KOPT-K1 (cell line): Measurements from ENCODE around the gene ZFPM1.

ENCODE experiments used
- H3K27ac ChIP-seq: fragments of 200-600 bp; sonication (generic); 2 replicates; pipeline ENCODE4 v1.5.1; 2016; ENCODE audit warnings: antibody characterized with exemption, mild to moderate bottlenecking, low read depth, low read length; ENCODE audit not compliant: poor library complexity, severe bottlenecking
- H3K36me3 ChIP-seq: fragments of 200-600 bp; sonication (generic); 2 replicates; pipeline ENCODE4 v1.5.1; 2017; ENCODE audit warnings: antibody characterized with exemption, mild to moderate bottlenecking, low read length, moderate library complexity; ENCODE audit not compliant: insufficient read depth
- H3K9me3 ChIP-seq: fragments of 200-600 bp; sonication (generic); 2 replicates; pipeline ENCODE4 v1.5.1; 2017; ENCODE audit warnings: antibody characterized with exemption, low read length, mild to moderate bottlenecking; ENCODE audit not compliant: insufficient read depth, poor library complexity, severe bottlenecking

ZFPM1 gene

DNA sequence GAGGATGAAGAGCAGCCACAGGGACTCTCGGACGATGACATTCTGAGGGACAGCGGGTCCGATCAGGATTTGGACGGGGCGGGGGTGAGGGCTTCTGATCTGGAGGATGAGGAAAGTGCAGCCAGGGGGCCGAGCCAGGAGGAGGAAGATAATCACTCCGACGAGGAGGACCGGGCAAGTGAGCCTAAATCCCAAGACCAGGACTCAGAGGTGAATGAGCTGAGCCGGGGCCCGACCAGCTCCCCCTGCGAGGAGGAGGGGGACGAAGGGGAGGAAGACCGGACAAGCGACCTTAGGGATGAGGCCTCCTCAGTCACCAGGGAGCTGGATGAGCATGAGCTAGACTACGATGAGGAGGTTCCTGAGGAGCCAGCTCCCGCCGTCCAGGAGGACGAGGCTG, 124.1 kb downstream of the ZFPM1 start:
- H3K27ac ChIP-seq, result no peak overlapping the region
- peaks cover 95% of the 10 kb centered on the region for H3K36me3 ChIP-seq
- H3K9me3 ChIP-seq, result no peaks in the 10 kb centered on the region

GRCh38 chr16:88578446-88579313, 125.6 kb downstream of the ZFPM1 start:
- Histone ChIP-seq H3K9me3 (no peaks in the 10 kb centered on the region), H3K27ac (no peak overlapping the region), H3K36me3 (peaks cover 95% of the 10 kb centered on the region)

DNA sequence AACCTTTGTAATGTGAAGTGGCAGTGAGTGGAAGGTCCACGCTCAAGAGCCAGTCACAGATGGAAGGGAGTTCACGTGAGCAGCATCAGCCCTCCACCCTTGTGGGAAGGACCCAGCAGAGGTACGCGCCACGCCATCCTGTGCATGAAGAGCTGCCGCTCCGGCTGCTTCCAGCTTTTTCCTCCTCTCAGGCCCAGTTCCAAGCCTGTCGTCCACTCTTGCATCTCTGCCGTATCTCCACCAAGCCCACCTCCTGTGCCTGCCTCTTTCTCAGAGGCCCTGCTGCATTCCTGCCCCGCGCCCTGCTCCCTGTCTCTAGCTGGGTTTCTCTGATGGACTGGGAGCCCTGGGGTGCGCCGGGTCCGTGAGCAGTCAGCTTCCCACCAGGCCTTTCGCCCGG, 127.3 kb downstream of the ZFPM1 start:
- Histone ChIP-seq H3K9me3 (no peaks in the 10 kb centered on the region), H3K27ac (no peak overlapping the region), H3K36me3 (peaks cover 98% of the 10 kb centered on the region)

- Histone ChIP-seq H3K9me3 (no peaks in the 10 kb centered on the region), H3K36me3 (peaks cover 98% of the 10 kb centered on the region), H3K27ac (no peak overlapping the region)
These were observed 128.0 kb downstream of the ZFPM1 start for GRCh38 chr16:88581033-88581432.

- Histone ChIP-seq H3K27ac (no peak overlapping the region), H3K36me3 (peaks cover 98% of the 10 kb centered on the region), H3K9me3 (no peaks in the 10 kb centered on the region)
These were observed 130.0 kb downstream of the ZFPM1 start for GRCh38 chr16:88582912-88583575.

- Histone ChIP-seq H3K27ac (no peak overlapping the region), H3K36me3 (peaks cover 98% of the 10 kb centered on the region), H3K9me3 (no peaks in the 10 kb centered on the region)
These were observed 131.6 kb downstream of the ZFPM1 start for GRCh38 chr16:88584676-88585075.

DNA sequence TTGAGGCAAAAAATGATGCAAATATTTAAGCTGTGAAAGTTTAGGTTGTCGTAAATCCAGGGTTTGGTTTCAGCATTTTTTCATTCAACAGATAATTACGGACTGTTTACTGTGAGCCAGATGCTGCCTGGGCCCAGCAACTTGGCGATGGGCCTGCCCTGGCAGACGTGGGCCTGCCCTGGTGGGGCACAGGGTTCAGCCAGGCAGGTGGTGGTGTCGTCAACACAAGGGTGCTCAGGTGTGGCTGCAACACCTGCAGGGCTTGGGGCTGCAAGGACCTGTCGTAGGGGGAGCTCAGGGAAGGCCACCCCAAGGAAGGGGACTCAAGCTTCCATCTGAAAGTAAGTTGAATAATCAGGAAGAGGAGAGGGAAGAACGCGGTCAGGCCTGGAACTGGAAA, 132.2 kb downstream of the ZFPM1 start:
- Histone ChIP-seq H3K36me3 (peaks cover 98% of the 10 kb centered on the region), H3K9me3 (no peaks in the 10 kb centered on the region), H3K27ac (no peak overlapping the region)

DNA sequence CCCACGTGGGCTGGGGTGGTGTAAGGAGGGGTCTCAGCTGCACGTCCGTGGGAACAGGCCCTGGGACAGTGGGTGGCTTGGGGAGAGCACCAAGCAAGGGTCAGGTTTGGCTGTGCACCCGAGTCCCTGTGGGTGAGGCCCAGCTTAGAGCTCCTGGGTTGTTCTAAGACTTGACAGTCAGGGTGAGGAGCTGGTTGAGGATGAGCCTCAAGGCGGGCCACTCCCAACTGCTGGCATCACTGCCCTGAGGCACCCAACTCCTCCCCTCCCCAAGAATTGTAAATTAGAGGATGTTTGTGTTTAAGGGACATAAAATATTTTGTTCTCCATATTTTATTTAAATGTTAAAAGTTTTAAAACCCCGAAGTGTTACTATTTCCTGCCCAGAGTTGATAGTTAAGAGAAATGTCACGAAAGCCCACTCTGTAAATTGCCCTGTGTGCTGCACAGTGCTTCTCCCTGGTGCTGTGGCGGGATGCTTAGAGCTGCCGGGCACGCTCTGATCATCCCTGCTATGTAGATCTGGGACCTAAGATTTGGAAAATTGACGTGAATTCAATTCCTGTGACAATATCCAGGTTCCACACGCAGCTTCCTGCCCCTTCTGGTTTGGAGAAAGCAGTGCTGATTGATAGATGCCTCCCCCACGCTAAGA, 133.0 kb downstream of the ZFPM1 start:
- Histone ChIP-seq H3K36me3 (peaks cover 98% of the 10 kb centered on the region), H3K9me3 (no peaks in the 10 kb centered on the region), H3K27ac (no peak overlapping the region)
